Activated naive CD4-positive, alpha-beta T cell treated with anti-CD3 and anti-CD28 coated beads for 36 hours (primary cell): Measurements from ENCODE around the gene ZNF397. TPM values are rescaled to one million over a fixed set of nuclear protein-coding genes. Genes with fewer than 3 reads are reported as not detected.

Experiments used
- total RNA-seq, 2 experiments: library from RNA; stranded (reverse); gene quantifications; one replicate each; pipeline ENCODE4 v1.2.3, GENCODE V29; 2021

ZNF397 gene
- total RNA-seq, 2 experiments from 2014 or later: 22.6 to 23.2 TPM

Other genes with a start within 250 kb of the ZNF397 start
- 10 to 100 TPM; 62.5 to 66.2 TPM for gene MAPRE2, start 199.6 kb upstream of the ZNF397 start, total RNA-seq
- gene ZSCAN30, start 49.2 kb downstream of the ZNF397 start, total RNA-seq: 10 to 100 TPM; 12.0 to 14.3 TPM
- 10 to 100 TPM; 46.8 to 47.8 TPM for gene ZNF24, start 103.4 kb downstream of the ZNF397 start, total RNA-seq
- gene ZNF396, start 136.3 kb downstream of the ZNF397 start, total RNA-seq: under 1 TPM; 0.74 to 0.77 TPM